ENCODE results near the gene RELT.

Gene RELT

DNA sequence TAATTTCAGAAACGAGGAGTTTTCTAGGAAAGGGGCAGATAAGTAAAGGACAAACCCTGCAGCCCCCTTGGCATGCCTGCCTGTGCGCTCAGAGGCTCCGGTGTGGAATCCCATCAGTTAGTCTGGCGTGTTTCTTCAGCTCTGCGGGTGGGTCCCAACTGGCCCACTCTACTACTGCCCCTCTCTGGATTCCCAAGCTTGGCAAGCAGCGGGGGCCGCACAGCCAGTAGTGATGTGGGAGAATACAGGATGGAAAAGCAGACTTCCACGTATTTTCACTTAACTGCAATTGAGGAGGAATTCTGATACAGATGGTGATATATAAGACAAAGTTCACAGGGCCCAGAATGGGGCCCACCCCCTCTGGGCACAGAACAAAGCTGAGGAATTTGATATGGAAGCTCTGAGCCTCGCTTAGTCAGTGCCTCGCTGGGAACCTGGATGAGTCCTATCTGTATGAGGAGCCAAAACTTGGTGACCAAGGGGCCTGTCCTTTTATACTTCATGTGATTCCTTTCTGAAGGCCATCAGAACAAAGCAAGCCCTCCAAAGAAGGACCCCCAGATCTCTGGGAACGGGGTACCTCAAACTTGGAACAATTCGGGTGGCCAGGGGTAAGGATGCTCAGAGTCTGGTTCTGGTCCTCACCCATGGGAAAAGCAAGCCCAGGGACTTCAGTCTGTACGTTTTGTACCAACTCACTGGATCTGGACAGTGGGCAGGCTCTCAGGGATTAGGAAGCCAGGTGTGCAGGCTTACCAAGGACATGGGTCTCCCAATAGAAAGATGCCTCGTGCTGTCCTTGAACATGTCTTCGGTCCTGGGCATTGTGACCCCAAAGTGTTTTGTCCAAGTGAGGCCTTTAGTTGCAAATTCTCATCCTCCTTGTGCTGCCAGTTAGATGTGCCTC, 26.0 kb downstream of the RELT start:
- DNase-seq (ENCODE audit: extremely low read depth in 1 of 2, low read depth in 1 of 2) = no peak

DNA sequence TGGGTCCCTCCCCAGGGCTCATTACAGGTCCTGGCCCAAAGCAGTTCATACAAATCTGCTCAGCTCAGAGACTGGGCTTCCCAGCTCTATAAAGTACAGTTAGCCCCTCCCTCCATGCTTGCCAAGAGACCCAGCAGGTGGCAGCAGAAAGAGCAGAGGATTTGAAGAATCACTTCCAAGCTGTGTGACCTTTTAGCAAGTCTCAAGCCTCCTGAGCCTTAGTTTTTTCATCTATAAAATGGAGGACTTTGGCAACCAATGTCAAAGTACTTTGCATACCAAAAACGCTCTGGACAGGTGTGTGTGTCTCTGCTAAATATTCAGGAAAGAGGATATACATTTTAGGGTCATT, 26.6 kb downstream of the RELT start:
- no peak for DNase-seq (ENCODE audit: extremely low read depth in 1 of 2, low read depth in 1 of 2)

DNA sequence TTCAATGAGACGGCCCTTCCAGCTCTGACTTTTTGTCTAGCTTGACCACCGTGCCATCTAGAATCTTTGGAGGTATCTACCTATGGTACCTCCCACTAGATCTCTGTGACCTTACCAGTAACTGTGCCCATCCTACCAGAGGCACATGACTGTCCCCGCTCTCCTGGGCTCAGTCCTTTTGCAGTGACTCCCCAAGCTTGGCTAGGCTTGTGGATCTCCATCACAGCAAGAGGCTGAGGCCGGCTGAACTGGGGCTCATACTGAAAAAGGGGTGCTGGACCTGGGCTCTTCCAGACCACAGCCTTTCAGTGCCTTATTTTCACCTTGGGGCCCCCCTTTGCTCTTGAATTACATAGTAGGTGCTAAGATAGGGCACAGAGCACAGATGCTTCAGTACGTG, 27.3 kb downstream of the RELT start:
- no peak for DNase-seq (ENCODE audit: extremely low read depth in 1 of 2, low read depth in 1 of 2)

DNA sequence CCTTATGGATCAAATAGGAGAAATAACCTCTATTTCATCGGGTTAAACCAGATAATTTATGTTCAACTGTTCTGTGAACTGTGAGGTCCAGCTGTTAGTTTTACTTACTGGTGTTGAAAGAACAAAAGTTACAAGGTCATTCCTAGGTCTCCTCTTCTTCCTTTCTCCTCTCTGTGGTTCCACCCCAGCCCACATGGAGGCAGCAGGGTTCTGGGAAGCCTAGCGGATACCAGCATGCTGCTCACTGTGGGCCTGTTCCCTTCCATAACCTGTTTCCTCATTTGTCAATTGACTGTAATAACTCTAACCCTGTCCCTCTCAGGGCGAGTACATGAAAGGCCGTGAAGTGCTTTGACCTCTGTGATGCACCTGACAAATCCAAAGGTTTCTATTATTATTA, 27.8 kb downstream of the RELT start:
- DNase-seq (ENCODE audit: extremely low read depth in 1 of 2, low read depth in 1 of 2) = no peak

DNA sequence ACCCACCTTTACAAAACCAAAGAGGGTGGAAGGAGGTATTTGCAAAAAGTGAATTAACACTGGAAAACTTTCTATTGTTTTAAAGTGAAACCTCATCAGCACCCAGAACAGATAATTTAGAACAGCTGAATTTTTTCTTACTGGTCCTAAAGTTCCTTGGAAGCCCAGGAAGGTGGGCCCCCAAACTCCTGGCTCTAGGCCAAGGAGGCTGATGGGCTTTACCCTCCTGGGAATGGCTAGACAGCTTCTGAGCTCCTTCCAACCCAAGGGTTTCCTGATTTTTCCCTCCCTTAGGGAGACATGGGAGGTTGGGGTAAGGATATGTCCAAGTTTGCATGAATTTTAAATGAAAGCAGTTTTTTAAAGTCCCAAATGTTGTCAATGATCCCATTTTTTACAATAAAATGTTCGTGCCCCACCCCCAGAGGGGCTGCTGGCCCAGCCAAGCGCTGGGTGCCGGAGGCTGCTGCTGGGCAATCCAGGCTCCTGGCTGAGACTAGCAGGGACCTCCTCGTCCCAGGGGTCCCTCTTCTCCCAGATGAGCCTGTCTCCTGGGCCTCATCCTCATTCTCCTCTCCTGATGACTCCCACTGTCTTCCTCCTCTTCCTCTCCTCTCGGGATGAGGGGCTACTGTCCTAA, 28.4 kb downstream of the RELT start:
- DNase-seq (ENCODE audit: extremely low read depth in 1 of 2, low read depth in 1 of 2) = no peak

DNA sequence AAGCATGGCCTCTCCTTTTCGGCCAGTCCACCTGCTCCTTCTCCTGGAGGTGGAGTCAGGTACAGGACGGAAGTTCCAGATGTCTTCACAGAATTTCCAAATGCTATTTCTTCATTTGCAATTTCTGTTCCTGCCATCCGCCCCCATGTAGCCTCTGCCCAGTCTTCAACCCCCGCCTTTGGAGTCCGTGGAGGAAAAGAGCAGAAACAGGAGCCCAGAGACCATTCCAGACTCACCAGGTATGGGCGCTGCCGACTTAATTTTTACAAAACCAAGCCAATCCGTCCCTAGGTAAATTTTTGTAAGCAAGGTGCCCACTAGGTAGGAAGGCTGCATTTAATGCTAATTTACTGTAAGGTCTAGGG, 28.9 kb downstream of the RELT start:
- no peak for DNase-seq (ENCODE audit: extremely low read depth in 1 of 2, low read depth in 1 of 2)

DNA sequence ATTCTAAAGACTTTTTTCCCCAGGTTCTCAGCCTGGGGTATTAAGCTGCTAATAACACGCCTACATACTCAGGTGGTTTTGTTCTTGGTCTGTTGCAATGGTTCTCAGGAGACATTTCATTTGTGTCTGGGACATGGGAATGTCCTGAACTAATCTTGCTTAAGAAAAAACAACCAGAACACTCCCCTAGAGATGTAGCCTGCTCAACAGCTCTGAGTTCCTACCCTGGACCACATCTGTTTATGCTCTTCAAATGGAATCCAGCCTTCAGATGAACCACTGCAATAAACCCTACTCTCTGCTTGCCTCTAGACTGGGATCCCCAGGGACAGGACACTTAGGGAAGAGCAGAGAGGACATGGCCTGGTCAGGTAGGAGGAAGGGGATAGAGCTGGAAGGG, 29.9 kb downstream of the RELT start:
- no peak for DNase-seq (ENCODE audit: extremely low read depth in 1 of 2, low read depth in 1 of 2)

DNA sequence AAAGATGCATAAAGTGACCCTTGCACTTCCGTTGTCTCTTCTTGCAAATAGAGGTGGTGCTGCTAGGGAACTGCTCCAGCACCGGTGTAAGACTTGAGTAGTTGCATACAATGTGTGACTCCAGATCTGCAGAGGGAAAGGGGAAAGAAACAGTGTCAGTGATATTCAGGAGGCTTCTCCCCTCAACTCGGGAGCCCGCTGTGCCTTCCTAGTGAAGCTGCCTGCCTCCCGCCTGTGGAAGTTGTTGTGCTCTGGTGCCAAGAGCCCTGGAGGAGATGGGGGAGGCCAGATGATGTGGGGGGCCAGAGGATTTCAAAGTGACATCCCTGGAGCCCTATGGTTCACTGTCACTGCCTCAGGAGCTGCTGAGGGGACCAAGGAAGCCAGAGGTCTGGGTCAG, 30.4 kb downstream of the RELT start:
- no peak for DNase-seq (ENCODE audit: extremely low read depth in 1 of 2, low read depth in 1 of 2)

DNA sequence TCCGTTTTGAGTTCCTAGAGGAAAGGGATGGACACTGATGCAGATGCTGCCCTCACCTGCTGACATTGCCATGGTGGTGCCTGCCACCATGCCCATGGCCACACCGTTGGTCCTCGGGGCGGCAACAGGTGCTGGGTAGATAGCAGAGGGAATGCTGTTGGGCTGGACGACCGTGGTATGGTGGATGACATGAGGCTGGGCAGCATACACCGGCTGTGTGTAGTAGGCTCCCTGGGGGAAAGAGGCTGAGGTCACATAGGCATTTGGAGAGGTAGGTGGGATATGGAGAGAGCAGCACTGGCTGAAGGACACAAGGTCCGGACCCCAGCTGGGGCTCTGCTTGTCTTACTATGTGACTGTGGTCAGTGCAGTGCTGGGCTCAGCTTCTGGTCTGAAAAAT, 33.2 kb downstream of the RELT start:
- DNase-seq (ENCODE audit: extremely low read depth in 1 of 2, low read depth in 1 of 2) = no peak

DNA sequence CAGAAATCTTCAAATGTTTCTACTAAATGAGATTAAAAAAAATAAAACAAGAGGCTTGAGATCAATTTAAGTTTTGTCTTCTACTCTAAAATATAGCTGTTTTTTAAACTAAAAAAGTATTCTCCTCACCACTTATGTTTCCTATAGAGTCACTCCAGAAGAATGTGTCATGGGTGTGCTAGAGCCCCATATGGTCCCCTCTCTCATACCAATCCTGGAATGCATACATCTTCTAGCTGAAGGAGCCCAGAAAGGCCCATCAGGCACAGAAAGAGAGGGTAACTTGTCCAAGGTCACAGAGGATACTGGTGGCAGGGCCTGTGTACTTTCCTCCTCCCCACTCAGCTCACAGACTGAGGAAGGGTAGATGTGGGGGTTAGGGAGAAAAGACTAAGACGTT, 34.4 kb downstream of the RELT start:
- DNase-seq (ENCODE audit: extremely low read depth in 1 of 2, low read depth in 1 of 2) = no peak

DNA sequence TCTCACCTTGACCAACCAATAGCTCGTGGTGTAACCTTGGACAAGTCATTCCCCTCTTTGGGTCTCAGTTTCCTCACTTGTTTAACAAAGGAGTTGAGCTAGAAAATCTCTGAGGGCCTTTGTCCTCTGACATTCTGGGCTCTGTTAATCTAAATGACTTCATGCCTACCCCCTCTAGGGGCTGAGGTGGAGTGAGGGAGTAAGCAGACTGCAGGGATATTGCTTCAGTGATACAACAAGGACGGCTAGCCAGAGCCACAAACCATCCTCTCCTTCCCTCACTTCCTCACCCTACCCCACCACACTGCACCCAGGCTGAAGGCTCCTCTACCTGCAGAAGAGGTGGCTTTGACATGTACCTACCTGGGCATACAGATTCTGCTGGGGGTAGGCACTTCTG, 34.8 kb downstream of the RELT start:
- no peak for DNase-seq (ENCODE audit: extremely low read depth in 1 of 2, low read depth in 1 of 2)

DNA sequence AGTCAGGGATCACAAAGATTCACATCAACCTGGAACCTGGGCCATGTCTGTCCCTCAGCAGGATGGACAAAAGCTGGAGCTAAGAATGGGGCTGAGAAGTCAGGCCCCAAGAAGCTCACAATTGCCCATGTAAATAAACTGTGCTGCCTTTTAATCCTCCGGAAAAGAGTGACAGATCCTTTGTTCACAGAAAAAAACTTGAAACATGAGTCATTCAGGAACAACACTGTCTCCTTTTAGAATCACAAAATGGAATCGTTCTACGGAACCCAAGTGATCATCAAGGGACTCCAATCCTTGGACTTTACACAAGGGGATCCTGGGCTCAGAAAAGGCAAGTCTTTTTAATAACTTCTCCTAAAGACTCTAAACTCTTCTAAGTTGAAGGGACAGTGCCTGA, 36.1 kb downstream of the RELT start:
- DNase-seq (ENCODE audit: extremely low read depth in 1 of 2, low read depth in 1 of 2) = no peak

DNA sequence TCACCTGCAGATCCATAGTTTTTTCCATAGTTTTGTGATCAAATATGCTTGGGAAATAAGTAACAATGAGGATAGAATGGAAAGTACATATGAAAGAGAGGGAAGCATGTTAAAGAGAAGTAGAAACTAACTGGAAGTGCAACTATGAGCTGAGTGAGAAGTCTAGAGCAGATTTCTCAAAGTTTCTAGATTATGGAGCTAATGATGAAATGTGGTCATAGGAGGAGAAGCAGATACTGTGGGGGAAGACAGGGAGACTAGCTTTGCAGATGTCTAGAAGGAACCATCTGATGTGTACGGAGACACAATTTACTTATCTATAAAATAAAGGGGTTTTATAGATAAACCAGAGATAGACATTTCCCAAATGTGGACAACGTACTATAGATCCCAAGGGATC, 37.1 kb downstream of the RELT start:
- no peak for DNase-seq (ENCODE audit: extremely low read depth in 1 of 2, low read depth in 1 of 2)

DNA sequence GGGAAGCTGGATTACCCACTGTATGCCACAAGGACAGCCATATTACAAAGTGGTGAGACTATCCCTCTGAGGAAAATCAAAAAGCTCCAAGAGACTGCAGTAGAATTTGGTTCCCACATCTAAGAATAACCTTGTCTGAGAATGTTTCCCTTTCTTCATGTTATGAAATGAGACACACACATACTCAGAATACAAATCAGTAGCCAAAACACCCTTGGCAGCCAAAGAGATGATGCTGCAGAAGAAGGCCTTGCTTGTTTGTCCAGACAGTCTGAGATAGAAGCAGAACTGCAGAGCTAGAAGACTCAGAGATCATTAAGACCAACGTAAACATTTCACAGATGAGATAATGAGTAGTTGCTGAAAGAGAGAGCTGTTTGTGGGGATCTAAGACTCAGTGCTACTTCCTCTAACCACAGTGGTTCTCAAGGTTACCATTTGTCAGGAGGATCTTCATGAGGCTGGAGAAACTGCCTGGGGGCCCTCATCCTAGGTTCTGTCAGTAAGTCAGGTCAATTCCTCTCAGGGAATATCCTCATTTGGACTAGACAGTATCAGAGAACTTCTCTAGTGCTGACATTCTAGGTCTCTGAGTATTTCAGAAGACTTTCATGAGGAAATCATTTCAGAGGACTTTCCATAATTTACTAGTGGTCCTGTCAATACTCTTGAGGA, 38.9 kb downstream of the RELT start:
- no peak for DNase-seq (ENCODE audit: extremely low read depth in 1 of 2, low read depth in 1 of 2)

DNA sequence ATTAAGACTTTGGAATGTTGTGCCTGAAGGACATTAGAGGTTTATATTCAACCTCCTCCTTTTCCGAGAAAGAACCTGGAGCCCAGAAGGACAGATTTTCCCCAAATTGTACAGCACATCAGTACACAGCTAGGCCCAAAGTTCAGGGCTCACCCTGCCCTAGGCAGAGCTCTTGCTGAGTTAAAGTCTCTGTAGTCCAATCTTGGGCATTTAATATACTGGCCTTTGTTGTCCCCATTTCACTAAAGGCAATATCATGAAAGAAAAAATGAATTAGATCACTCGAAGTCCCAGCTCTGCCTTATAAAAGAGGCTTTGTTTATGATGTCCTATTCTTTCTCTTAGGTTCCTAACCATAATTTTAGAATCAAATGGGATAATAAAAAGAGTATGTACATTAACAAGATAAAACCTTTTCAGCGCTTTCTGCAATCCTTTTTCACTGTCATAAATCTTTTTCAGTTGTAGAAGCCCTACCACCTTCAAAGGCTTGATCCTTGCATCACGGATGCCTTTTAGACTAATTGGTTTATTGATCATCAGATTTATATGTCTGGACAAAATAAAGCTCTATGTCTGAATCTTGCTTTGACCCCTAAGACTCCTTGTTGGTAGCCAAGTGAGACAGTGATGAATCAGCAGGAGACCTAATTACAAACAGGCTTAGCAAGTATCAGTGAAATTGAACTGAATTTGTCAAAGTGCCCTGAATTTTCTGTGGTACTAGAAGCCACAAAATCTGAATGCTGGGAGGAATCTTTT, 39.8 kb downstream of the RELT start:
- no peak for DNase-seq (ENCODE audit: extremely low read depth in 1 of 2, low read depth in 1 of 2)

DNA sequence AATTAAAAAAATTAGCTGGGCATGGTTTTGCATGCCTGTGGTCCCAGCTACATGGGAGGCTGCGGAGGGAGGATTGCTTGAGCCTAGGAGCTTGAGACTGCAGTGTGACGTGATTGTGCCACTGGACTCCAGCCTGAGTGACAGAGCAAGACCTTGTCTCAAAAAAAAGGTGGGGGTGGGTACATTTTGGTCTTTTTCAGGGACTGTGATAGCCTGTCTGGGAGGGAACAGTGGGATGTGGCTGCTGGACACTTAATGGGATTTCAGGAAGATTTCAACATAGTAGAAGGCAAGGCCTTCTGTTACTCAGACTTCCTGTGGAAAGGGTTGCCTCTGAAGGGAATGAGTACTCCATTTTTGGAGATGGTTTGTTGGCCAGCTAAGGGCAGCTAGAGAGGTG, 40.6 kb downstream of the RELT start:
- DNase-seq (ENCODE audit: extremely low read depth in 1 of 2, low read depth in 1 of 2) = no peak

DNA sequence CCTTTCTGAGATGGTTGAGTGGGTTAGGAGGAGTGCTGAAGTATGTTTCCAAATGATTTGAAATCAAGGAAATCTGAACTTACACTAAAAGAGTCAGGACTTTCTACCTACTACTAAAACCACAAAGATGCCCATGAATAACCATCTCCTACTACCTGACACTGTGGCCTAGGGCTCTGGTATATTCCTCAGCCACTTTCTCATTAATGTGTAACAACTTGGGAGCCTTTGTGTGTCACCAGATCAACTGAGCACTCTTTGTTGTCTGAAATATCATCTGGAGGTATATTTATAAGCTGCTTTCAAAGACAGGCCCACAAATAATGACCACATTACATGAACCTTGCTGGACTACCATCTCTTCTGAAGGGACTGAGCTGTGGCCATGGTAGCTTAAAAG, 43.9 kb downstream of the RELT start:
- no peak for DNase-seq (ENCODE audit: extremely low read depth in 1 of 2, low read depth in 1 of 2)

DNA sequence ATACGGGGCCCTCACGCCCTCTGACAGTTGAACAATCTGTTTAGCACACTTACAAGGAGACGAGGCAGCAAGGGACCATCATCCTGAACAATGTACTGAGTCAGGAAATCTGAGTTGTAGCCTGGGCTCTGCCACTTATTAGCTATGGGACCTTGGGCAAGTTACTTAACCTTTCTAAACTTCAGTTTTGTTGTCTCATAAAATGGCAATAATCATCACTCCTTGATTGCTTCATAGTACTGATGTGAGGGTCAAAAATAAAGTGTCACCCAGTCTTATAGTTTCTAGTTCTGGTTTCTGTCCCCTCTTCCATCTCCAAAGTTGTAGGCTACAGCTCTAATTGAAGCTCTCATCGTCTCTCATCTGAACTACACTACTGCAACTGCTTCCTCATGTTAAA, 46.7 kb downstream of the RELT start:
- DNase-seq (ENCODE audit: extremely low read depth in 1 of 2, low read depth in 1 of 2) = no peak

DNA sequence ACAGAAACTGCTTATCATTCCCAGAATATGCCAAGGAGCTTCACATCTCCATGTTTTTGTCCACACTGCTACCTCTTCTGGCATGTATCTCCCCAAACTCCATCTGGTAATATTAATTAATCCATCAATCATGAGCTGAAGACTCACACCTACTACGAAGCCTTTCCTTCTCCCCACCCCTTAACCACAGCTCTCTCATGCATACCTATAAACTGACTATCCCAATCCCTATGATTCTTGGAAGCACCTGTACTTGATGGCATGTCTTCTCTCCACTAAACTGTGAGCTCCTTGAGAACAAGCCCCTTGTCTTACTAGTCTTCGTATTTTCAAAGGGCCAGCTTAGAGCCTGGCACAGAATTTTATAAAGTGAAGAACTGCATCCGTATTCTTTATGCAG, 47.3 kb downstream of the RELT start:
- DNase-seq (ENCODE audit: extremely low read depth in 1 of 2, low read depth in 1 of 2) = no peak

DNA sequence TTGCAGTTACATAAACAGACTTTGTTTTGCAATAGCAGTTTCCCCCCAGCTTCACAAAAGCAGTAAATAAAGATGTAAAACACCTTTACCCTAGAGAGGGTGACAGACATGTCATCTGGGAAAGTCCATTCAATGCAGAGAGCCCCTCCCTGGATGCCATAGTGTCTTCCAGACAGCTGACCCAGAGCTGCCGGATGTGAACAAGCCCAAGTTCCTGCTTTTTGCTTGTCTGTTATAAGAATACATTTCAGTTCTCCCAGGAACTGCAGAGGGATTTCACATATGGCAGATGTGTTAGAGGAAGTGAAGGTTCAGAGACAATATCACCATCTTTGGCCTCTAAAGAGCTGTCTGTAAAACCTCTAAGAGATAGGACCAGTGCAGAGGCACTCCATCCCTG, 48.9 kb downstream of the RELT start:
- no peak for DNase-seq (ENCODE audit: extremely low read depth in 1 of 2, low read depth in 1 of 2)

DNA sequence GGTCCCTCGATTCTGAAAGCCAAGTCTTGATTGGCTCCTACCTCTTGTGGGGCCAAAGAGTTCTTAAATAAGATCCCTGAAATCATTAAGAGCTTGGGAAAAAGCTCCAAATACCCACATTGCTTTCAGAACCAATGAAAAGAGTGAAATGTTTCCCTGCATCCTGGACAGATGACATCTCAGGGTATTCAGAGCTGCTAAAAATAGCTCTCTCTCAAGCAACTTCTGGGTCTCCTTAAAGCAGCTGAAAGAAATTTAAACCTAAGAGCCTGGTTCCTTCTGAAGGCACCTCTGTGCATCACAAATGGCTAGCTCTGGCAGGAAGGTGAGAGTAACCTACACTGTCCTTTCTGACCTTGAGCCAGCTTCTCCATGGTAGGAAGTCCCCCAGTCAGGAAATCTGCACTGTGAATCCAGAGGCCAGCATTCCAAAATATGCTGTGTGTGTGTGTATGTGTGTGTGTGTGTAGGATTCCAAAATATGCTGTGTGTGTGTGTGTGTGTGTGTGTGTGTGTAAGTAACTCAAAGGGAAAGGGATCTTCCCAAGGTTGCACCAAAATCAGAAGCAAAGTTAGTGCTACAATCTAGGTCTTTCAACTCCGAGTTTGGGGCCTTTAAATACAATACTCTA, 50.1 kb downstream of the RELT start:
- no peak for DNase-seq (ENCODE audit: extremely low read depth in 1 of 2, low read depth in 1 of 2)
